ENCODE measurements around the gene NATD1.

NATD1 gene

GRCh38 chr17:21275579-21276263 is 22.5 kb upstream of the NATD1 start:
- DNase-seq (ENCODE audit: low spot score): peak; percentile 96

GRCh38 chr17:21275047-21275578 is 21.9 kb upstream of the NATD1 start:
- no peak for DNase-seq (ENCODE audit: low spot score)

- peak; percentile 96 for DNase-seq (ENCODE audit: low spot score)
Measured at GRCh38 chr17:21272881-21273792, 19.9 kb upstream of the NATD1 start.

- peak; percentile 48 for DNase-seq (ENCODE audit: low spot score)
Measured at GRCh38 chr17:21272250-21272649, 19.0 kb upstream of the NATD1 start.

- DNase-seq (ENCODE audit: low spot score): peak; percentile 77
Measured at GRCh38 chr17:21271454-21272183, 18.4 kb upstream of the NATD1 start.

- no peak for DNase-seq (ENCODE audit: low spot score)
Measured at GRCh38 chr17:21269394-21269793, 16.2 kb upstream of the NATD1 start.

GRCh38 chr17:21268596-21269188 is 15.5 kb upstream of the NATD1 start:
- no peak for DNase-seq (ENCODE audit: low spot score)

GRCh38 chr17:21263376-21263775 is 10.2 kb upstream of the NATD1 start:
- DNase-seq (ENCODE audit: low spot score): no peak

- DNase-seq (ENCODE audit: low spot score): no peak
Measured at GRCh38 chr17:21262259-21262993, 9.2 kb upstream of the NATD1 start.

GRCh38 chr17:21258593-21258992 is 5.4 kb upstream of the NATD1 start:
- no peak for DNase-seq (ENCODE audit: low spot score)

- no peak for DNase-seq (ENCODE audit: low spot score)
Measured at GRCh38 chr17:21253646-21254441, 634 bp upstream of the NATD1 start.

- no peak for DNase-seq (ENCODE audit: low spot score)
Measured at GRCh38 chr17:21252289-21252795, 868 bp downstream of the NATD1 start.

GRCh38 chr17:21251337-21252010 is 1.7 kb downstream of the NATD1 start:
- no peak for DNase-seq (ENCODE audit: low spot score)

- DNase-seq (ENCODE audit: low spot score): no peak
Measured at GRCh38 chr17:21250854-21251253, 2.4 kb downstream of the NATD1 start.

GRCh38 chr17:21249920-21250703 is 3.1 kb downstream of the NATD1 start:
- DNase-seq (ENCODE audit: low spot score): no peak

GRCh38 chr17:21249086-21249795 is 4.0 kb downstream of the NATD1 start:
- DNase-seq (ENCODE audit: low spot score): no peak

GRCh38 chr17:21248500-21248899 is 4.7 kb downstream of the NATD1 start:
- DNase-seq (ENCODE audit: low spot score): peak; percentile 59
